Measurements from ENCODE around the gene GDPGP1. TPM values are rescaled to one million over a fixed set of nuclear protein-coding genes. Genes with fewer than 3 reads are reported as not detected.

GDPGP1 gene
- total and polyA plus RNA-seq, 9 of the 15 experiments (the other 6 are each of a cell fraction or from before 2014, with no cell fraction given), result 0.78 to 6.1 (median 2.8) TPM

- TF ChIP-seq ID3 (CRISPR knock-in tag; IDR thresholded peaks at IDR 0.05) (no peak), ID3 (tag; IDR thresholded peaks at IDR 0.05) (peak; percentile 72; the same call in 1 of the 2 replicates), THRB (CRISPR knock-in tag; conservative IDR thresholded peaks at IDR 0.05) (0 out of 2 replicates have a peak, but pooled peaks have one; percentile 12), TGIF2 (CRISPR knock-in tag; IDR thresholded peaks at IDR 0.05) (no peak), POLR2A (conservative IDR thresholded peaks at IDR 0.05) (peak; percentile 98), C11orf30 (IDR thresholded peaks at IDR 0.05; ENCODE audit: low read depth) (peak; percentile 66), ZFP30 (CRISPR knock-in tag; IDR thresholded peaks at IDR 0.05; ENCODE audit: borderline replicate concordance) (no peak), MXI1 (IDR thresholded peaks at IDR 0.05; ENCODE audit: low read depth, low read length) (peak; percentile 75), BRCA1 (IDR thresholded peaks at IDR 0.05) (no peak), BRCA1 (CRISPR knock-in tag; IDR thresholded peaks at IDR 0.05) (no peak), RNF2 (IDR thresholded peaks at IDR 0.05) (peak; percentile 54), POLR2H (tag; IDR thresholded peaks at IDR 0.05; ENCODE audit: low read depth) (peak; percentile 94), ZNF436 (CRISPR knock-in tag; IDR thresholded peaks at IDR 0.05) (peak; percentile 25; the same call in 1 of the 2 replicates), SIRT6 (IDR thresholded peaks at IDR 0.05; ENCODE audit: low read depth, low read length) (no peak), ZNF766 (CRISPR knock-in tag; conservative IDR thresholded peaks at IDR 0.05) (0 out of 2 replicates have a peak, but pooled peaks have one; percentile 46), RCOR1 (IDR thresholded peaks at IDR 0.05; ENCODE audit: borderline replicate concordance in 1 of 2, low read depth in 2 of 2, low read length in 2 of 2) (0 out of 4 replicates have a peak, but pooled peaks of 1 of the 2 experiments have one; percentile 3), ZBTB12 (CRISPR knock-in tag; IDR thresholded peaks at IDR 0.05) (peak; percentile 38; the same call in 1 of the 2 replicates), MNT (conservative IDR thresholded peaks at IDR 0.05) (peak; percentile 93 to 97), RBM14 (IDR thresholded peaks at IDR 0.05; ENCODE audit: borderline replicate concordance, insufficient read depth, low read depth, low read length) (0 out of 2 replicates have a peak, but pooled peaks have one; percentile 61), PHF21A (IDR thresholded peaks at IDR 0.05; ENCODE audit: borderline replicate concordance, low read depth) (no peak), GTF2F1 (IDR thresholded peaks at IDR 0.05; ENCODE audit: low read depth, low read length) (peak; percentile 32; the same call in 1 of the 2 replicates), MAZ (CRISPR knock-in tag; conservative IDR thresholded peaks at IDR 0.05 in 1 of 2, IDR thresholded peaks at IDR 0.05 in 1 of 2) (peak; percentile 70 to 86), PHB (CRISPR knock-in tag; IDR thresholded peaks at IDR 0.05) (0 out of 2 replicates have a peak, but pooled peaks have one; percentile 34), POLR2G (IDR thresholded peaks at IDR 0.05; ENCODE audit: low read depth, low read length) (peak; percentile 98)
Measured at GRCh38 chr15:90265271-90266060, 31.5 kb downstream of the GDPGP1 start, which contains the start of gene NGRN (continued).

Data from K562 (cell line).